Liver (tissue), 9 donors: ENCODE data around the gene FAIM2. TPM values are rescaled to one million over a fixed set of nuclear protein-coding genes. Genes with fewer than 3 reads are reported as not detected.

Experiments used
- DNase-seq: peaks from one replicate; pipeline ENCODE4 v3.0.0-alpha.2; 2017; ENCODE audit warnings: low spot score
- H3K27ac ChIP-seq, 2 donors: one replicate each; pipeline ENCODE4 v1.7.0; 2013; ENCODE audit warnings: inconsistent platforms in 2 of 2, low read length in 2 of 2, control low read depth in 1 of 2, low read depth in 1 of 2, mild to moderate bottlenecking in 1 of 2
- H3K27me3 ChIP-seq, 4 donors: one replicate each; pipeline versions ENCODE4 v1.6.1 to v1.7.0; 2013; ENCODE audit warnings: low read length in 3 of 4, inconsistent platforms in 1 of 4, mild to moderate bottlenecking in 1 of 4, moderate library complexity in 1 of 4; ENCODE audit not compliant: control insufficient read depth in 4 of 4, insufficient read depth in 4 of 4
- H3K36me3 ChIP-seq, 4 donors: one replicate each; pipeline versions ENCODE4 v1.6.1 to v1.7.0; 2013; ENCODE audit warnings: low read length in 3 of 4, mild to moderate bottlenecking in 3 of 4, low read depth in 1 of 4, moderate library complexity in 1 of 4; ENCODE audit not compliant: control insufficient read depth in 4 of 4, insufficient read depth in 3 of 4
- H3K4me1 ChIP-seq, 4 donors: one replicate each; pipeline versions ENCODE4 v1.6.1 to v1.7.0; 2013; ENCODE audit warnings: low read length in 3 of 4, mild to moderate bottlenecking in 3 of 4, moderate library complexity in 1 of 4; ENCODE audit not compliant: control insufficient read depth in 4 of 4, insufficient read depth in 4 of 4
- H3K4me3 ChIP-seq, 3 donors: one replicate each; pipeline versions ENCODE4 v1.6.1 to v1.7.0; 2013; ENCODE audit warnings: low read length in 3 of 3, control low read depth in 1 of 3, low read depth in 1 of 3, mild to moderate bottlenecking in 1 of 3
- H3K9ac ChIP-seq, 2 donors: one replicate each; pipeline ENCODE4 v1.7.0; 2013; ENCODE audit warnings: low read length in 2 of 2, mild to moderate bottlenecking in 2 of 2, moderate library complexity in 2 of 2, control low read depth in 1 of 2, low read depth in 1 of 2
- H3K9me3 ChIP-seq, 4 donors: one replicate each; pipeline versions ENCODE4 v1.6.1 to v1.7.0; 2013; ENCODE audit warnings: low read length in 3 of 4; ENCODE audit not compliant: control insufficient read depth in 4 of 4
- CTCF ChIP-seq: fragments of 150-350 bp; IDR thresholded peaks from 2 replicates; pipeline ENCODE4 v1.5.1; 2017; ENCODE audit warnings: improper control_type of control experiment, low read depth, low read length; ENCODE audit not compliant: missing input control
- EGR1 ChIP-seq, 2 donors: IDR thresholded peaks; 2 replicates each; pipeline ENCODE4 v1.6.1; 2016 to 2018; ENCODE audit warnings: antibody characterized with exemption in 2 of 2, low read depth in 2 of 2
- FOXA1 ChIP-seq: IDR thresholded peaks from 2 replicates; pipeline ENCODE4 v1.6.1; 2016; ENCODE audit warnings: antibody characterized with exemption
- FOXA2 ChIP-seq: IDR thresholded peaks from 2 replicates; pipeline ENCODE4 v1.6.1; 2016; ENCODE audit warnings: antibody characterized with exemption
- GABPA ChIP-seq, 2 donors: IDR thresholded peaks in 1 of 2; conservative IDR thresholded peaks in 1 of 2; 2 replicates each; pipeline ENCODE4 v1.6.1; 2016; ENCODE audit warnings: antibody characterized with exemption in 2 of 2, mild to moderate bottlenecking in 1 of 2, moderate library complexity in 1 of 2
- HNF4G ChIP-seq: IDR thresholded peaks from 2 replicates; pipeline ENCODE4 v1.6.1; 2016; ENCODE audit warnings: antibody characterized with exemption
- JUND ChIP-seq, 2 donors: IDR thresholded peaks; 2 replicates each; pipeline ENCODE4 v1.6.1; 2016; ENCODE audit warnings: antibody characterized with exemption in 2 of 2
- MAX ChIP-seq: IDR thresholded peaks from 2 replicates; pipeline ENCODE4 v1.6.1; 2016; ENCODE audit warnings: antibody characterized with exemption
- NR2F2 ChIP-seq: IDR thresholded peaks from 2 replicates; pipeline ENCODE4 v1.6.1; 2016; ENCODE audit warnings: antibody characterized with exemption
- RXRA ChIP-seq, 2 donors: IDR thresholded peaks; 2 replicates each; pipeline ENCODE4 v1.6.1; 2017 to 2018; ENCODE audit warnings: antibody characterized with exemption in 2 of 2, mild to moderate bottlenecking in 1 of 2
- SP1 ChIP-seq: IDR thresholded peaks from 2 replicates; pipeline ENCODE4 v1.6.1; 2018; ENCODE audit warnings: antibody characterized with exemption, mild to moderate bottlenecking
- TAF1 ChIP-seq: conservative IDR thresholded peaks from 2 replicates; pipeline ENCODE4 v1.6.1; 2016; ENCODE audit warnings: antibody characterized with exemption, mild to moderate bottlenecking
- YY1 ChIP-seq: IDR thresholded peaks from 2 replicates; pipeline ENCODE4 v1.6.1; 2016; ENCODE audit warnings: antibody characterized with exemption, mild to moderate bottlenecking
- ZBTB33 ChIP-seq: IDR thresholded peaks from 2 replicates; pipeline ENCODE4 v1.6.1; 2016; ENCODE audit warnings: antibody characterized with exemption
- WGBS: extraction: QIAGEN DNeasy Blood & Tissue Kit; methylation state at CpG from one replicate; pipeline ENCODE4 v1.1.7; 2013; 5-methylcytosine and 5-hydroxymethylcytosine counted together
- polyA plus RNA-seq, 2 donors: library from polyadenylated mRNA; stranded (reverse) in 1 of 2; unstranded in 1 of 2; fragments of 200-250 nt in 1 of 2; fragments of >200 nt in 1 of 2; fragmentation: Nextera tagmentation in 1 of 2; extraction: Ambion mirVana in 1 of 2; gene quantifications; one replicate each; pipeline versions ENCODE4 v1.2.1 to v1.2.3, GENCODE V29; 2013 to 2015
- total RNA-seq, 2 donors: library from RNA; depleted of rRNA; stranded (reverse); fragments of >200 nt; gene quantifications; one replicate each; pipeline ENCODE4 v1.2.3, GENCODE V29; 2014
- donor health status: healthy.
- donor health status: healthy.
- donor health status: healthy.
- donor health status: healthy.
- donor health status: healthy.

FAIM2 gene
- total and polyA plus RNA-seq, 4 donors = 0.06 to 0.23 TPM; not detected in 2

GRCh38 chr12:49888461-49889151, 15.1 kb downstream of the FAIM2 start:
- H3K27ac ChIP-seq = no peak overlapping the region
- H3K9me3 ChIP-seq = no peaks in the 10 kb centered on the region
- H3K27me3 ChIP-seq = no peaks in the 10 kb centered on the region
- H3K9ac ChIP-seq = no peak overlapping the region
- H3K36me3 ChIP-seq = no peaks in the 10 kb centered on the region
- DNase-seq = no peak
- TF ChIP-seq FOXA2 (no peak), HNF4G (no peak), FOXA1 (no peak), EGR1 (IDR thresholded peaks at IDR 0.05; ENCODE audit: low read depth in 2 of 2) (no peak), JUND (IDR thresholded peaks at IDR 0.05) (no peak), CTCF (no peak), NR2F2 (no peak), TAF1 (no peak), RXRA (IDR thresholded peaks at IDR 0.05) (no peak), MAX (no peak), GABPA (IDR thresholded peaks at IDR 0.05 in 1 of 2, conservative IDR thresholded peaks at IDR 0.05 in 1 of 2) (no peak), ZBTB33 (no peak), YY1 (no peak), SP1 (no peak)
- no peaks in the 10 kb centered on the region for H3K4me1 ChIP-seq
- 92% methylated on average over 13 of the region's 13 CpGs for WGBS
- H3K4me3 ChIP-seq = no peak overlapping the region

- no peak for DNase-seq
- Histone ChIP-seq H3K9ac (no peak overlapping the region), H3K27me3 (no peaks in the 10 kb centered on the region), H3K4me3 (no peak overlapping the region), H3K4me1 (no peaks in the 10 kb centered on the region), H3K27ac (no peak overlapping the region), H3K36me3 (no peaks in the 10 kb centered on the region), H3K9me3 (no peaks in the 10 kb centered on the region)
- TF ChIP-seq FOXA1 (no peak), TAF1 (no peak)
- 73% methylated on average over 15 of the region's 15 CpGs for whole genome bisulfite sequencing
Measured at GRCh38 chr12:49887536-49888401, 15.9 kb downstream of the FAIM2 start.
